ENCODE results near the gene TMEM238.

Gene TMEM238

DNA sequence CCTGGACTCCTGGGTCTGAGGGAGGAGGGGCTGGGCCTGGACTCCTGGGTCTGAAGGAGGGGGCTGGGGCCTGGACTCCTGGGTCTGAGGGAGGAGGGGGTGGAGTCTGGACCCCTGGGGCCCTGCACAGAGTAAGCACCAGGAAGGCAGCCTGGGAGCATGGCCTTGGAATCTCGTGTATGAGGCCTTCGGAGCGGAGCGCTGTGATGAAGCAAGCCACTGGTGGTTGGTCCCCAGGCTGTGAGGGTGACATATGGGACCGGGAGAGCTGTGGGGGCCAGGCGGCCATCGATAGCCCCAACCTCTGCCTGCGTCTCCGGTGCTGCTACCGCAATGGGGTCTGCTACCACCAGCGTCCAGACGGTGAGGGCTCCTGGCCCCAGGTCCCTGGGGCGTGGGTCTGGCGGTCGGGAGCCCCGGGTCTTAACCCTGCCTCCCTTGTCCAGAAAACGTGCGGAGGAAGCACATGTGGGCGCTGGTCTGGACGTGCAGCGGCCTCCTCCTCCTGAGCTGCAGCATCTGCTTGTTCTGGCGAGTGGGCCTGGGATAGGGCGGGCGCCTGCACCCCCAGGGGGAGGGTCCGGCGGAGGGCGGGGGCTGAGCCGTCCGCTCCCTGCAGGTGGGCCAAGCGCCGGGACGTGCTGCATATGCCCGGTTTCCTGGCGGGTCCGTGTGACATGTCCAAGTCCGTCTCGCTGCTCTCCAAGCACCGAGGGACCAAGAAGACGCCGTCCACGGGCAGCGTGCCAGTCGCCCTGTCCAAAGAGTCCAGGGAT is 6.5 kb downstream of the TMEM238 start:
- DNase-seq (ENCODE audit: low read depth in 2 of 2): no peak

DNA sequence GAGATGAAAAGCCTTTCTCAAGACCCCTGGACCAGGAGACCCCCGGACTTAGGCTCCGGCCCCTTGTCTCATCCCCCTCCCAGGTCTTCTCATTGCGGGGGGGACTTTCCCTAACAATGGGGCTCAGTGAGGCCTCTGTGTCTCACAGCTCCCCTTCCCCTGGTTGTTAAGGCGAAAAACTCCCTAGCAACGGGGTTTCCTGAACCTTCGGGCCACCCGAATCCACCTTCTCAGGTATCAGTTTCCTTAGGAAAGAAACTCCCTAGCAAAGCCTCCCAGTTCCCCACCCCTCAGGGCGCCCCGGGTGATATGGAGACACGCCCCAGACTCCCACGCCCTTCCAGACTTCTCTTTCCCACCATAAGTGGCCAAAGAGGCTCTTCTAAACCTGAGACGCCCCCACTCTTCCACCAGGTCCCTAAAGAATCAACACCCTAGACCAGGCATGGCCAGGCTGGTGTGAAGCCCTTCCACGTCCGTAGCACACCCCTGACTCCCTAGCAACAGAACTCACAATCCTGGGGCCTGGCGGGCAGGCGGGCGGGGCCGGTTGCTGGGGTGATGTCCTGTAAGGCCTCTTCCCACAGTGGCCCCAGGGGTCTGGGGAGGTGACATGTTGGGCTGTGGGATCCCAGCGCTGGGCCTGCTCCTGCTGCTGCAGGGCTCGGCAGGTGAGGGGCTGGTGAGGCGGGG is 7.7 kb downstream of the TMEM238 start, which contains the start of gene TMEM190:
Gene TMEM190, plus strand, starts transcription at position 586 of the 693 bp plus-strand sequence. Its CDS starts 28 bp downstream, at position 614.
- no peak for DNase-seq (ENCODE audit: low read depth in 2 of 2)

DNA sequence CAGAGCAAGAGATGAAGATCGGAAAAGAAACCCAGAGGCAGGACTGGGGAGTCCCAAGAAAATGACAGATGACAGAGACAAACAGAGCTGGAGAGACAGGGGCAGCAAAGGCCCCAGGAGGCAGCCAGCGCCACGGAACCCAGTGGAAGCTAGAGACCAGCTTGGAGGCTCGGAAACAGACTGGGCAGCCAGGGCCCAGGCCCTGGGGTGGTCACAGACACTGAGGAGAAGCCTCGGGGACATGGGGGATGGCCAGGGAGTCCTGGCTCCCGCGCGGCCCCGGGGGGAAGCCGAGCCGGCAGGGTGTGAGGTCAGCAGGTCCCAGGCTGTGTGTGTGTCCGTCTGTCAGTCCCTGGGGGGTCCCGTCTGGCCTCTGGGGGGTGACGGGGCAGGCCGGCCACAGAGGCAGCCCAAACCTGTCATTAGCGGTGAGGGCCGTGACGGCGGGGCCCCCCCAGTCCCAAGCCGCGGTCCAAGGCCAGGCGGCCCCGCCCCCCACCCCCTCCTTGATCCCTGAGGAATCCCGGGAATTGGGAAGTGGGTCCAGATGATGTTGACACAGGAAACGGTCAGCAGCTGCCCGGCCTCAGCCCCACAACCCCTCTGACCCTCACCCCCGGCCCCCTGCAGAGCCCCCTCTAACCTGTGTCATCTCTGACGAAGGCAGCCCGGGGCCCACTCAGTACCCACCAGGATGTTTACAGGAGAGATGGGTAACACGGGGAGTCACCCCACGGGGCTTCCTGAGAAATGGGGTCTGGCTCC is 9.9 kb downstream of the TMEM238 start:
- DNase-seq (ENCODE audit: low read depth in 2 of 2): no peak

DNA sequence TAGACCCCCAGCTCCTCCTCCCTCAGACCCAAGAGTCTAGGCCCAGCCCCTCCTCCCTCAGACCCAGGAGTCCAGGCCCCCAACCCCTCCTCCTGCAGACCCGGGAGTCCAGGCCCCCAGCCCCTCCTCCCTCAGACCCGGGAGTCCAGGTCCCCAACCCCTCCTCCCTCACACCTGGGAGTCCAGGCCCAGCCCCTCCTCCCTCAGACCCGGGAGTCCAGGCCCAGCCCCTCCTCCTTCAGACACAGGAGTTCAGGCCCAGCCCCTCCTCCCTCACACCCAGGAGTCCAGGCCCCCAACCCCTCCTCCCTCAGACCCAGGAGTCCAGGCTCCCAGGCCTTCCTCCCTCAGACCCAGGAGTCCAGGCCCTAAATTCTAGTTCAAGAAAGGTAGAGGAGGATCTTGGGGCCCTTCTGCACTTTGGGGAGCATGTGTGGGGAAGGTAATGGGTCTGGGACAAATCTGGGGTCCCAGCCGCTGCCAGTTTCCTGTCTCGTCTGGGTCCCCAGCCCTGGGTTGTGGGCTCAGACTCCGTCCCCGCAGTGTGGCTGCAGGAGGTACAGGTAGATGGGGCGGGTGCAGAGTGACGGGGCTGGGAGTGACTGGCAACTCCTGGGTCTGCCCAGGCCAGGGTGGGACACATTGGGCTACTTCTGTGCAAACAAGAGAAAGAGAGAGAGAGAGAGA is 10.6 kb downstream of the TMEM238 start:
- no peak for DNase-seq (ENCODE audit: low read depth in 2 of 2)

DNA sequence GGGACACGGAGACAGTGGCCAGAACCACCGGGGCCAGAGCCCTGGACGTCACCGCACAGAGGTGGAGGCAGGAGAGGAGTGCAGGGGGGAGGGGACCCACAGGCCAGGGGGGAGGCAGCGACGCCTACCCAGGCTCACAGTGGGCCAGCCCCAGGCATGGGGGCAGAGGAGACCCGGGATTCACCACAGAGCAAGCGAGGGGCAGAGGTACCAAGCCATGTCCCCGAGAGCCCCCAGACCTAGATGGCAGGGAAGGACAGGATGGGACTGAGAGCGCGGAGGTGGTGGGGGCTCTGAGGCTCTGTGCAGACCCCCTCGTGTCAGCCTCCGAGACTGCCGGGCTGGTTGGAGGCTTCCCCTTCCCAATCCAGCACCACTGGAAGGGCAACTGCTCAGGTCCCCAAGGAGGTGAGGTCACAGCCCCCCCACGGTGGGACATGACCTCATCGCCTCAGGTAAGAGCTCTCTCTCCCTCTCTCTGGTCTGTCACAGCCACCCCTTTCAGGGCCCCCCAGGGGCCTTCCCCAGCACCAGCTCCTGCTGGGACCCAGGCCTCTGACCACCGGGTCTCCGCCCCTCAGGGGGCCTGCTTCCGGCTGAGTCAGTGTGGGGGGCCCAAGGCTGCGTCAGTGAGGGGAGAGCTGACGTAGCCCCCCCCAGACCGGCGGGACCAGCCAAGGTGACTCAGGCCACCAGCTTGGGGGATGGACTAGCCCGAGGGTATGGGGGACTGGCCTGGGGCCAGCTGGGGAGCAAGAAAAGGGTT is 11.6 kb downstream of the TMEM238 start:
- peak in 1 of 2 donors; percentile 64 for DNase-seq (ENCODE audit: low read depth in 2 of 2)

DNA sequence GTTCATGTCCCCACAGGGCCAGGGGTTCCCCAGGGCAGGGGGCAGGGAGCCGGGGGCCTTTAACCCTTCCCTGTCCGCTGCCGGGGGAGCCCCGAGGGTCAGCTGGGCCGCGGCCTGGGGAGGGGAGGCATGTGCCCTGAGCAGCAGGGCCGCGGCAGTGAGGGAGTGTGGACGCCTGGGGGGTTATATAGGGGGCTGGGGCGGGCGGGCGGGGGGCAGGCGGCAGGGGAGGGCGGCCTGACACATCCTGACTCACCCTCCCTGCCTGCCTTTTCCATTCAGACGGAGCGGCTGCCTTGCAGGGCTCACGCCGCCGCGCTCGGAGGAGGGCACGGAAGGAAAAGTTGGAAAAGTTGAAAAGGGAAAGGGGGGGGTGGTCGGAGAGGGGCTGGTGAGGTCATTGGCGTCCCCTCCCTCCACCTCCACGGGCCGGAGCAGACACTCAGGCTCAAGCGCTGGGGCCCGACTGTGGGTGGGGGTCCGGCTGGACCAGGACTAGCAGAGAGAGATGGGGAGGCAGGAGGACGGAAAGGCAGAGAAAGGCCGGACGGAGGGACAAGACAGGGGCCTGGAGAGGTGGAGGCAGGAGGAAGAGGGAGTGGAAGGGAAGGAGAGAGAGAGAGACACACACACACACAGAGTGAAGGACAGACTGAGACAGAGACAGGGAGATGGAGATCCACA is 13.6 kb downstream of the TMEM238 start, which contains the start of gene IL11:
Gene IL11, minus strand, starts transcription at position 159 of the 684 bp plus-strand sequence. Its CDS starts 153 bp downstream, at position 6.
- no peak for DNase-seq (ENCODE audit: low read depth in 2 of 2)

DNA sequence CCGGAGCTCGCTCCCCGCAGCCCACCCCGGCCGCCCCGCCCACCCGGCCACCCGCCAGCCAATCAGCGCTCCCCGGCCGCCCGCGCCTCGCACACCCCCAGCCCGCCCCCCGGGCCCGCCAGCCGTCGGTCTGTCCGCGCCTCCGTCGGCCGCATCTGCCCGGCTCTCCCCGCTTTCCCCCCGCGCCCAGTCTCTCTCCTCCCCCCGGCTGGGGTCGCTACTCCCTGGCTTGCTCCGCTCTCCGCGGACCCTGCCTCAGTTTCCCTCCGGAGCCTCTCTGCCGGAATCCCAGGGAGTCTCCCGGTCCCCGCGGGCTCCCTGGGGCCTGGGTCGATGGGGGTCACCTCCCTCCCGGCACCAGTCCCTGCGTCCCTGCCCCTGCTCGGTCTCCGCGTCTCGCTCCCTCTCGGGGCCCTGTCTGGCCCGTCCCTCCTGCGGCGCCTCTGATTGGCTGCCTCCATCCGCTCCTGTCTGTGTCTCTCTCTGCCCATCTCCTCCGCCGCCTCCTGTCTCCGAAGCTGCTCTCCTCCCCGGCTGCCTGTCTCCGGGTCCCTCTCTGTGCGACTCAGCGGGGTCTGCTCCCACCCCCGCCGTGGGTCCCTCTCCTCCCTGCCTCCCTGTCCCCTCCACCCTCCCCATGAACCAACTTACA is 14.3 kb downstream of the TMEM238 start:
- DNase-seq (ENCODE audit: low read depth in 2 of 2): peak in 1 of 2 donors; percentile 31

DNA sequence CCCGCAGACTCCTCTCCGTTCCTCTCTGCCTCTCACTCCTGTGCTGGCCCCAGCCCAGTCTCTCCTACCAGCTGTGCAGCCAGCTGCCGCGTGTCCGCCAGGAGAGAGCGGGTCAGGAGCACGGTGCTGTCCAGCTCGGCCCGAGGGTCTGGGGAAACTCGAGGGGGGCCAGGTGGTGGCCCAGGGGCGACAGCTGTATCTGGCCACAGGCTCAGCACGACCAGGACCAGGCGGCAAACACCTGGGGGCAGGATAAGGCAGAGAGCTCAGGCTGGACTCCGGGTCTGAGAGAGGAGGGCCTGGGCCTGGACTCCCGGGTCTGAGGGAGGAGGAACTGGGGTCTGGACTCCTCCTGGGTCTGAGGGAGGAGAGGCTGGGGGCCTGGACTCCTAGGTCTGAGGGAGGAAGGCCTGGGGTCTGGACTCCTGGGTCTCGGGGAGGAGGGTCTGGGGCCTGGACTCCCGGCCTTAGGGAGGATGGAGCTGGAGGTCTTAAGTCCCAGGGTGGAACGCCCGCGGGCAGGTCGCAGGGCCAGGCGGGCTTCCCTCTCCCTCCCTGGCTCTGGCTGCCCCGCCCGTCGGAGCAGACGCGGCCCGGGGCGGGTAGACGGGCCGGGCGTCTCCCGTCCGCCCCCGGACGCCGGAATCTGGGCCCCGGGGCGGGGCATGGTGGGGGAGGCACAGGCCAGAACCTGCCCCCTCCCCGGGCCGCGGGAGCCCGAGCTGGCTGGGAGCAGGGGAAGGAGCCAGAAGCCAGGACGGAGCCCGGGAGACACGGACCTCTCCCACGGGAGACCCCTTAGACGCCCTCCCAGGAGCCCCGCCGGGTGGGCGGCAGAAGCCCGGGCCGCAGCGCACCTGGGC is 15.2 kb downstream of the TMEM238 start:
- no peak for DNase-seq (ENCODE audit: low read depth in 2 of 2)

DNA sequence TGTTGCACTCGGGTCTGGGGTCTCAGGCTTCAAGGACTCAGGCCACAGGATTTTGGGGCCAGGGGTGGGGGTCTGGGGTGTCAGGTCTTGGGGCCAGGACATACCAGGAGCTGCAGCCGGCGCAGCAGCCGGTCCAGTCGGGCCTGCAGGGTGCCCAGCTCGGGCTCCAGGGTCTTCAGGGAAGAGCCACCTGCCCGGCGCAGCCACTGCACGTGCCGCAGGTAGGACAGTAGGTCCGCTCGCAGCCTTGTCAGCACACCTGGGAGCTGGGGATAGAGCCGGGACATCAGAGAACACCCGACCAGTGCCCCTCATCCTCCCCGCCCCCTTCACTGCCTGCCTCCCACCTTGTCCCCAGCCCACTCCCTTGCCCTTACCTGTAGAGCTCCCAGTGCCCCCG is 16.0 kb downstream of the TMEM238 start:
- no peak for DNase-seq (ENCODE audit: low read depth in 2 of 2)

DNA sequence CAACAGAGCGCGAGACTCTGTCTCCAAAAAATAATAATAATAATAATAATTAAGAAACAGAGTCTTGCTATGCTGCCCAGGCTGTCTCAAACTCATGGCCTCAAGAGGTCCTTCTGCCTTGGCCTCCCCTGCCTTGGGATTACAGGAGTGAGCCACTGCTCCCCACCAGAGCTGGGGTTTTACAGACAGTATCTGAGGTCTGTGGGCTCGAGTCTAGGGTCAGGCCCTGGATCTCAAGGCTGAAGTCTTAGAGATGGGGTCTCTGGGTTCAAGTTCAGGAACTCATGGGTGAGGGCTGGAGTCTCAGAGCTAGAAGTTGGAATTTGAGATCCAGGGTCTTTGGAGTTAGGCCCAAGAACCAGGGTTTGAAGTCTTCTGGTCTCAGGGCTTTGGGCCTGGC is 17.3 kb downstream of the TMEM238 start:
- DNase-seq (ENCODE audit: low read depth in 2 of 2): no peak

DNA sequence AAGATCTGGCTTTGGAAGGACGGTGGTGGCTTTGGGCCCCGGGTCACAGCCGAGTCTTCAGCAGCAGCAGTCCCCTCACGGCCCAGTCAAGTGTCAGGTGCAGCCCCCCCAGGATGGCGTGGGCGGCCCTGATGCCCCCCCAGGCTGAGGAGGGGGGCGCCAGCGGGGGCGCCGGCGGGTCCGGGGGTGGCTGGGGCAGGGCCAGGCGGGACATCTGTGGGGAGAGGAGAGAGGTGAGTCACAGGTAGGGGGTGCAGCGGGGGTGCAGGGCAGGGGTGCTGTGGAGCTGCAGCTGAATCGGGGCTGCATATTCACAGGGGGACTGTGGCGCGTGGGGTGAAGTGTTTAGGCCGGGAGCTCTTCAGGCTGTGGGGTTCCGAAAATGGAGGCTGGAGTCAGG is 18.1 kb downstream of the TMEM238 start:
- DNase-seq (ENCODE audit: low read depth in 2 of 2): no peak

DNA sequence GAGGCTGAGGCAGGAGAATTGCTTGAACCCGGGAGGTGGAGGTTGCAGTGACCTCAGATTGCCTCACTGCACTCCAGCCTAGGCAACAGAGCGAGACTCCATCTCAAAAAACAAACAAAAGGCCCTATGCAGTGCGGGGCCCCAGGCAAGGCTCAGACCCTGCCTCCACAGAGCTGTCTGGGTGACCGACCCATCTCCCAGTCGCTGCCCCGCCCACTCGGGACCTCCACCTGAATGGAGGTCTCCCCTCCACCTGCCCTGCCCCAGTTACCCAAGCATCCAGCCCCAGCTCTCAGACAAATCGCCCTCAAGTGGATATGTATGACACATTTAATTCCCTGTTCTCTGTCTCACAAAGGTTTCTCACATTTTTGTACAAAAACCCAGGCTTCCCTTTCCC is 18.8 kb downstream of the TMEM238 start:
- DNase-seq (ENCODE audit: low read depth in 2 of 2): no peak

DNA sequence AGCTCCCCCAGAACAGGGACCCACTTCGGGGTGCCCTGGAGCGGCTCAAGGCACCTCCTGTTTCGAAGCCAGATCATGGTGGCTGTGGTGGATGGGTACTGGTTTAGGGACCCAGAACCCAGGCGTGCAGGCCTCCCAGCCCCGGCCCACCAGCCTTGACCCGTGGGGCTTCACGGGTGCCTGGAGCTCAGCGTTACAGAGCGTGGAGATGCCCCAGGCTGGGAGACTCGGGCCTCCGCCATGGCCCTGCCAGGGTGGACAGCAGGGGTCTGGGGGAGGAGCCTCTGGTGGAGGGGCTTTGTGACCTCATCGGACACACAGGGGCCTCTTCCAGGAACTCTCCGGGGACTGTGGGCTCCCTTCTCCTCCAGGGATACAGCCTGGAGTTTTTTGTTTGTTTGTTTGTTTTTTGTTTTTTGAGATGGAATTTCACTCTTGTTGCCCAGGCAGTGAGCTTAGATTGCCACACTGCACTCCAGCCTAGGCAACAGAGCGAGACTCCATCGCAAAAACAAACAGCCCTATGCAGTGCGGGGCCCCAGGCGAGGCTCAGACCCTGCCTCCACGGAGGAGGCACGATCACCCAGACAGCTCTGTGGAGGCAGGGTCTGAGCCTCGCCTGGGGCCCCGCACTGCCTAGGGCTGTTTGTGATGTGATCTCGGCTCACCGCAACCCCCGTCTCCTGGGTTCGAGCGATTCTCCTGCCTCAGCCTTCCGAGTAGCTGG is 20.9 kb downstream of the TMEM238 start, which contains the start of gene GARIN5B:
Gene GARIN5B, minus strand, starts transcription at position 271 of the 727 bp plus-strand sequence. Its CDS starts 194 bp downstream, at position 77.
- DNase-seq (ENCODE audit: low read depth in 2 of 2): no peak

DNA sequence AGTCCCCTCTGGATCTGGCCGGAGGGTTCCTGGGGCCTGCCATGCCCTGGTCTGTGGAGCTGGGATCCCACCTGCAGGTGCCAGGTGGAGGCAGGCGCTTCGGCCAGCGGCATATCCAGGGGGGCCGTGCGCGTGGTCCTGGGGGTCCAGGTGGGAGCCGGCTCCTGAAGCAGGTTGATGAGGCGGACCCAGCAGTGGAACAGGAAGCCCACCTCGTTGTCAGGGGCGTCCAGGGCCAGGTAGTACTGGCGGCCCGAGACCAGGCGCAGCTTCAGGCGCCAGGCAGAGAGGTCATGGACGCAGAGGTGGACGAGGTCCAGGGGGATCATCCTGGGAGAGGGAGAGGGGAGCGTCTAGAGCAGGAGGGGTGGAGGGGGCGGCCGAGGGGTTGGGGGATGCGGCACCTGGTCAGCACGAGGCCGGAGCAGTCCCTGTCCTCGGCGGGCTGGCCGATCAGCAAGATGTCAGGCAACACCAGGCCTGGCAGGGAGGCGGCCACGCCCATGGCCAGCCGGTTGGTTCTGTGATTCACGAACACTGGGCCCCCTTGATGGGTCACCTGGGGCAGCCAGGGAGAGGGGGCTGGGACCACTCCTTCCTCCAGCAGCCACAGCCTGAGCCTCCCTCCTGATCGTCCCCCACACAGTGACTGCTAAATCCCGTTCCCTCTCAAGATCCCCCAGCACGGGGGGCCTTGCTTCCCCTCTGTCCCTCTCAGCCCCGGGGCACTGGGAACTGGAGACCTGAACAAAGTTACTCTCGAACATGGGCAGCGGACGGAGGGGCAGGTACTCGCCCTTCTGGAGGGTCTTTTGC is 21.7 kb downstream of the TMEM238 start:
- DNase-seq (ENCODE audit: low read depth in 2 of 2): no peak

DNA sequence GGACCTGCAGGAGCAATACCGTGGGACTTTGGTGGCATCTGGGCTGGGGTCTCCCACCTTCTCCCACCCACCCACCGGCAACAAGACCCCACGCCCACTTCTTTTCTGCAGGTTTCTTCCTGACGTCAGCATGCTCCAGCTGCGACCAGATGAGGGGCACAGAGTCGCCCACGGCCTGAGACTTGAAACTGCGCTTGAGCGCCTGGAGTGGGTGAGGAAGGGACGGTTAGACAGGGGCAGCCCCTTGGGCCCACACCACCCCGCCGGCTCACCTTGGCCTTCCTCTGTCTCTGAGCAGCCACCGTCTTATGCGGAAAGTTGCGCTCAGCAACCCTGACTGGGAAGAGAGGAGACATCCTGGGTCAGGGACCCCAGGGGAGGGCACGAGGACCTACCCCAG is 23.2 kb downstream of the TMEM238 start:
- DNase-seq (ENCODE audit: low read depth in 2 of 2): no peak

DNA sequence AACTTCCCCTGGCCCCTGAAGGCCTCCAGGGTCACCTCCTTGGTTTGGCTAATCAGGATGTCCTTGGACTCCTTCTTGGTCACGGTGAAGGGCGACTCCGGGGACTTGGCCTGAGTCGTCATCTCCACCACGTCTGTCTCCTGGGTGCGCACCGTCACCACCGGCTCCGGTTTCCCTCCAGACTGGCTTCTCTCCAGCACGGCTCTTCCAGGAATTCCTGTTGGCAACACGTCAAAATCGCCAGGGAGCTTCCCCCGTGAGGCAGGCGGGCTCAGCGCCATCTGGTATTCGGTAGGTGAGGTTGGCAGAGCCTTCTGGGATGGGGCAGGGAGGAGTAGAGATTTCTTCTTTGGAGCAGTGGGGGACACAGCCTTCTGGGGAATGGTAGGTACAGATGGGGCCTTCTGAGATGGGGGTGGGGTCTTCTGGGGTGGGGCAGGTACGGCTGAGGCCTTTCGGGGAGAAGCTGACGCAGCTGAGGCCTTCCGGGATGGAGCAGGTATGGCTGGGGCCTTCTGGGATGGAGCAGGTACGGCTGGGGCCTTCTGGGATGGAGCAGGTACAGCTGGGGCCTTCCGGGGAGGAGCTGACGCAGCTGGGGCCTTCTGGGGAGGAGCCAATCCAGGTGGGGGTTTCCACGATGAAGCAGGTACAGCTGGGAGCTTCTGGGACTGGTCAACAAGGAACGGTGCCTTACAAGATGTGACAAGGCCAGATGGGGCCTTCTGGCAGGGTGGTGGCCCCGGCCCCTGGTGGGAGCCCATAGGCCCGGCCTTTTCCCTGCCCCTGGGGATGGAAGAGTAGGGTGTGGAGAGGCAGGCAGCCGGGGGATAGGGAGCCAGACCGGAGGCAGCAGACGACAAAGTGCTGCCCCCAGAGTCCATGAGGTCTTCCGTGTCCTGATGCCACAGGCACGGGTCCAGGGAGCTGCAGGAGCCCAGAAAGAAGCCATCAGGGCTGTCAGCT is 24.9 kb downstream of the TMEM238 start:
- no peak for DNase-seq (ENCODE audit: low read depth in 2 of 2)
